GM12865 (cell line): ENCODE results near the gene PCBD2.

ENCODE experiments used
- DNase-seq: peaks from one replicate; pipeline ENCODE4 v3.0.0; 2010; ENCODE audit warnings: low read depth
- H3K4me3 ChIP-seq: 2 replicates; pipeline ENCODE4 v1.5.1; 2011; ENCODE audit warnings: mild to moderate bottlenecking, low read depth, low read length, control low read depth
- CTCF ChIP-seq: IDR thresholded peaks from 2 replicates; pipeline ENCODE4 v1.5.1; 2011; ENCODE audit warnings: low read length, control low read depth, low read depth, inconsistent platforms; ENCODE audit not compliant: insufficient read depth; ENCODE audit errors: missing control alignments

The PCBD2 gene

GRCh38 chr5:135005076-135005475 lies 100.1 kb downstream of the PCBD2 start:
- no peak for TF ChIP-seq CTCF
- H3K4me3 ChIP-seq = no peak overlapping the region

GRCh38 chr5:135007305-135007704 lies 102.4 kb downstream of the PCBD2 start:
- no peak overlapping the region for H3K4me3 ChIP-seq
- no peak for TF ChIP-seq CTCF
- DNase-seq = no peak

More at GRCh38 chr5:135005076-135005475, 100.1 kb downstream of the PCBD2 start:
- DNase-seq = no peak

GRCh38 chr5:135007749-135008363 lies 102.9 kb downstream of the PCBD2 start:
- no peak for TF ChIP-seq CTCF
- DNase-seq = no peak
- no peak overlapping the region for H3K4me3 ChIP-seq

GRCh38 chr5:135008556-135008955 lies 103.6 kb downstream of the PCBD2 start:
- no peak for TF ChIP-seq CTCF
- no peak for DNase-seq
- no peak overlapping the region for H3K4me3 ChIP-seq

- no peak overlapping the region for H3K4me3 ChIP-seq
- no peak for TF ChIP-seq CTCF
- DNase-seq = no peak
Measured at GRCh38 chr5:135008981-135009735, 104.2 kb downstream of the PCBD2 start.

GRCh38 chr5:135009736-135010501 lies 105.0 kb downstream of the PCBD2 start:
- no peak for DNase-seq
- no peak for TF ChIP-seq CTCF
- no peak overlapping the region for H3K4me3 ChIP-seq
